ENCODE results near the gene LIN7B.

- TF ChIP-seq CTCF (IDR thresholded peaks at IDR 0.05) (no peak), POLR2A (IDR thresholded peaks at IDR 0.05) (no peak)
Measured at GRCh38 chr19:49080392-49080791, 33.8 kb upstream of the LIN7B start.

Data from gastroesophageal sphincter (tissue), 3 donors.